Lower leg skin (tissue), 3 donors: ENCODE data around the gene MED10.

Source experiments
- POLR2A ChIP-seq, 2 donors: fragments of 450-650 bp; IDR thresholded peaks; one replicate each; pipeline ENCODE4 v1.6.1; 2016 to 2017; ENCODE audit warnings: antibody characterized with exemption in 2 of 2, mild to moderate bottlenecking in 1 of 2, moderate library complexity in 1 of 2
- TF ChIP-seq, protein P1 (sequence below), 3 donors: fragments of 450-650 bp; IDR thresholded peaks; one replicate each; pipeline ENCODE4 v1.5.1; 2016; ENCODE audit warnings: antibody characterized with exemption in 3 of 3, mild to moderate bottlenecking in 3 of 3, moderate library complexity in 2 of 3

GRCh38 chr5:6389397-6389796, 11.1 kb upstream of the MED10 start:
- no peak for TF ChIP-seq POLR2A (IDR thresholded peaks at IDR 0.05)
- TF ChIP-seq, protein P1, sequence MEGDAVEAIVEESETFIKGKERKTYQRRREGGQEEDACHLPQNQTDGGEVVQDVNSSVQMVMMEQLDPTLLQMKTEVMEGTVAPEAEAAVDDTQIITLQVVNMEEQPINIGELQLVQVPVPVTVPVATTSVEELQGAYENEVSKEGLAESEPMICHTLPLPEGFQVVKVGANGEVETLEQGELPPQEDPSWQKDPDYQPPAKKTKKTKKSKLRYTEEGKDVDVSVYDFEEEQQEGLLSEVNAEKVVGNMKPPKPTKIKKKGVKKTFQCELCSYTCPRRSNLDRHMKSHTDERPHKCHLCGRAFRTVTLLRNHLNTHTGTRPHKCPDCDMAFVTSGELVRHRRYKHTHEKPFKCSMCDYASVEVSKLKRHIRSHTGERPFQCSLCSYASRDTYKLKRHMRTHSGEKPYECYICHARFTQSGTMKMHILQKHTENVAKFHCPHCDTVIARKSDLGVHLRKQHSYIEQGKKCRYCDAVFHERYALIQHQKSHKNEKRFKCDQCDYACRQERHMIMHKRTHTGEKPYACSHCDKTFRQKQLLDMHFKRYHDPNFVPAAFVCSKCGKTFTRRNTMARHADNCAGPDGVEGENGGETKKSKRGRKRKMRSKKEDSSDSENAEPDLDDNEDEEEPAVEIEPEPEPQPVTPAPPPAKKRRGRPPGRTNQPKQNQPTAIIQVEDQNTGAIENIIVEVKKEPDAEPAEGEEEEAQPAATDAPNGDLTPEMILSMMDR (IDR thresholded peaks at IDR 0.05): no peak
